GM12878 (cell line): ENCODE results near the gene DNAH1. TPM values are rescaled to one million over a fixed set of nuclear protein-coding genes. Genes with fewer than 3 reads are reported as not detected.

Source experiments
- BACH1 ChIP-seq: fragments of 450-650 bp; IDR thresholded peaks from 2 replicates; pipeline ENCODE4 v1.6.1; 2017; ENCODE audit warnings: mild to moderate bottlenecking, borderline replicate concordance
- BCL11A ChIP-seq: IDR thresholded peaks from 2 replicates; pipeline ENCODE4 v1.6.1; 2011; ENCODE audit warnings: low read depth, low read length
- BCL3 ChIP-seq: IDR thresholded peaks from 2 replicates; pipeline ENCODE4 v1.6.1; 2011; ENCODE audit warnings: borderline replicate concordance, low read depth, mild to moderate bottlenecking, moderate library complexity, low read length; ENCODE audit not compliant: insufficient read depth, poor library complexity, severe bottlenecking
- CBX3 ChIP-seq: fragments of 200-600 bp; sonication (generic); IDR thresholded peaks from 2 replicates; pipeline ENCODE4 v1.6.1; 2016; ENCODE audit warnings: low read depth, borderline replicate concordance
- CUX1 ChIP-seq: IDR thresholded peaks from 2 replicates; pipeline ENCODE4 v1.6.1; 2012; ENCODE audit warnings: improper control_type of control experiment, low read depth, low read length; ENCODE audit not compliant: insufficient replicate concordance
- ETV6 ChIP-seq, 2 experiments: fragments of 450-650 bp in 1 of 2; IDR thresholded peaks in 1 of 2; conservative IDR thresholded peaks in 1 of 2; 2 replicates each; pipeline ENCODE4 v1.6.1; 2014; ENCODE audit warnings: antibody characterized with exemption in 1 of 2, borderline replicate concordance in 1 of 2, low read depth in 1 of 2, mild to moderate bottlenecking in 1 of 2, moderate library complexity in 1 of 2
- GABPA ChIP-seq: IDR thresholded peaks from 2 replicates; pipeline ENCODE4 v1.6.1; 2014; ENCODE audit warnings: antibody characterized with exemption, low read depth, mild to moderate bottlenecking, inconsistent platforms
- IRF4 ChIP-seq: IDR thresholded peaks from 2 replicates; pipeline ENCODE4 v1.6.1; 2011; ENCODE audit warnings: low read depth, low read length
- KDM1A ChIP-seq: fragments of 200-600 bp; sonication (generic); IDR thresholded peaks from 2 replicates; pipeline ENCODE4 v1.6.1; 2016; ENCODE audit warnings: borderline replicate concordance
- KLF5 ChIP-seq: fragments of 450-650 bp; IDR thresholded peaks from 2 replicates; pipeline ENCODE4 v1.6.1; 2014; ENCODE audit warnings: mild to moderate bottlenecking; ENCODE audit not compliant: partially characterized antibody
- MTA2 ChIP-seq: fragments of 450-650 bp; IDR thresholded peaks from 2 replicates; pipeline ENCODE4 v1.6.1; 2016; ENCODE audit warnings: low read depth, mild to moderate bottlenecking, moderate library complexity
- MXI1 ChIP-seq: fragments of 150-350 bp; IDR thresholded peaks from 2 replicates; pipeline ENCODE4 v1.6.1; 2011; ENCODE audit warnings: low read depth, mild to moderate bottlenecking, inconsistent platforms, low read length, improper control_type of control experiment
- NBN ChIP-seq: fragments of 450-650 bp; IDR thresholded peaks from 2 replicates; pipeline ENCODE4 v1.6.1; 2016
- NFYB ChIP-seq: IDR thresholded peaks from 2 replicates; pipeline ENCODE4 v1.6.1; 2011; ENCODE audit warnings: low read depth, mild to moderate bottlenecking, low read length, improper control_type of control experiment, moderate library complexity; ENCODE audit not compliant: insufficient read depth
- NR2C2 ChIP-seq: IDR thresholded peaks from 2 replicates; pipeline ENCODE4 v1.6.1; 2011; ENCODE audit warnings: borderline replicate concordance, low read depth; ENCODE audit not compliant: control insufficient read depth, insufficient read length
- PBX3 ChIP-seq: IDR thresholded peaks from 2 replicates; pipeline ENCODE4 v1.6.1; 2011; ENCODE audit warnings: mild to moderate bottlenecking, low read depth, low read length, moderate library complexity; ENCODE audit not compliant: insufficient replicate concordance
- SIN3A ChIP-seq: IDR thresholded peaks from 2 replicates; pipeline ENCODE4 v1.6.1; 2012; ENCODE audit warnings: low read depth, low read length, improper control_type of control experiment
- SMARCA5 ChIP-seq: fragments of 450-650 bp; IDR thresholded peaks from 2 replicates; pipeline ENCODE4 v1.6.1; 2017; ENCODE audit warnings: mild to moderate bottlenecking
- TCF12 ChIP-seq: IDR thresholded peaks from 2 replicates; pipeline ENCODE4 v1.6.1; 2011; ENCODE audit warnings: low read depth, mild to moderate bottlenecking, low read length
- WRNIP1 ChIP-seq: IDR thresholded peaks from 2 replicates; pipeline ENCODE4 v1.6.1; 2011; ENCODE audit warnings: low read depth, low read length, improper control_type of control experiment, borderline replicate concordance
- ZNF622 ChIP-seq: fragments of 450-650 bp; IDR thresholded peaks from 2 replicates; pipeline ENCODE4 v1.6.1; 2017; ENCODE audit warnings: mild to moderate bottlenecking, inconsistent platforms
- polyA plus RNA-seq, 11 experiments: library from polyadenylated mRNA; depleted of rRNA in 4 of 11; unstranded in 6 of 11; stranded (reverse) in 5 of 11; fragments of >200 nt; fragmentation: Nextera tagmentation in 4 of 11; fragmentation: Illumina TruSeq in 1 of 11; extraction: Ambion mirVana in 4 of 11; extraction: Trizol in 1 of 11; gene quantifications; 1 replicate in 1 of 11; 2 replicates in 10 of 11; pipeline versions ENCODE4 v1.2.1 to v1.2.3, GENCODE V29; 2011 to 2016; ENCODE audit warnings: inconsistent platforms in 2 of 11, missing spikeins in 2 of 11, low read depth in 1 of 11
- total RNA-seq, 4 experiments: library from RNA; depleted of rRNA in 3 of 4; stranded (reverse); fragments of >200 nt in 3 of 4; fragmentation: Illumina TruSeq in 1 of 4; extraction: Trizol in 1 of 4; gene quantifications; 2 replicates each; pipeline versions ENCODE4 v1.2.1 to v1.2.3, GENCODE V29; 2013 to 2021

Gene DNAH1
- total and polyA plus RNA-seq, 10 of the 15 experiments (the other 5 are each of a cell fraction or from before 2014, with no cell fraction given): 0.31 to 5.8 (median 2.7) TPM

- TF ChIP-seq KLF5: no peak
- no peak for TF ChIP-seq TCF12
- TF ChIP-seq CBX3: no peak
- TF ChIP-seq MTA2: no peak
- no peak for TF ChIP-seq BCL11A
- no peak for TF ChIP-seq PBX3
- TF ChIP-seq SIN3A: no peak
- no peak for TF ChIP-seq KDM1A
- no peak for TF ChIP-seq NFYB
- TF ChIP-seq CUX1: no peak
- TF ChIP-seq ZNF622: no peak
- TF ChIP-seq SMARCA5: no peak
- TF ChIP-seq MXI1: no peak
- no peak for TF ChIP-seq NR2C2
- TF ChIP-seq NBN: peak; percentile 81
- no peak for TF ChIP-seq BACH1
- no peak for TF ChIP-seq GABPA
- TF ChIP-seq BCL3: no peak
- no peak for TF ChIP-seq ETV6 (conservative IDR thresholded peaks at IDR 0.05 in 1 of 2, IDR thresholded peaks at IDR 0.05 in 1 of 2; ENCODE audit: borderline replicate concordance in 1 of 2, low read depth in 1 of 2)
- no peak for TF ChIP-seq WRNIP1
- TF ChIP-seq IRF4: peak; percentile 81; the same call in 1 of the 2 replicates
Measured at GRCh38 chr3:52339612-52340011, 23.5 kb downstream of the DNAH1 start (continued).
